H1 (cell line): ENCODE measurements around the gene SYTL2. TPM values are rescaled to one million over a fixed set of nuclear protein-coding genes. Genes with fewer than 3 reads are reported as not detected.

Experiments
- CTCF ChIA-PET: fragments of 300-600 bp; sonication (Branson Sonifier 250); formaldehyde crosslinking; loops from one replicate; lab custom pipeline; 2021; ENCODE audit not compliant: partially characterized antibody; lab: Charles Lee
- POLR2A ChIA-PET: fragments of 300-600 bp; sonication (Branson Sonifier 250); formaldehyde crosslinking; loops from one replicate; lab custom pipeline; 2021; ENCODE audit warnings: inconsistent platforms; ENCODE audit not compliant: partially characterized antibody; lab: Charles Lee
- DNase-seq, 2 experiments: peaks; one replicate each; pipeline versions ENCODE4 v3.0.0 to v3.0.0-alpha.2; 2010 to 2022; ENCODE audit warnings: low spot score in 2 of 2, low read depth in 1 of 2, mixed read lengths in 1 of 2
- FAIRE-seq: peaks from 2 replicates; lab custom pipeline; 2011; peaks lifted over from hg19 to GRCh38; lab: Jason Lieb, UNC
- H2AFZ ChIP-seq: 2 replicates; pipeline ENCODE4 v1.8.1; 2012; ENCODE audit warnings: low read length, inconsistent platforms
- H2AK5ac ChIP-seq: 2 replicates; pipeline ENCODE4 v1.6.1; 2013; ENCODE audit warnings: low read depth, low read length
- H2BK120ac ChIP-seq: replicated peaks from 2 replicates; pipeline ENCODE3; 2013; ENCODE audit warnings: low read depth, low read length, inconsistent platforms
- H2BK12ac ChIP-seq: 2 replicates; pipeline ENCODE4 v1.6.1; 2013; ENCODE audit warnings: low read depth, low read length
- H2BK15ac ChIP-seq: 2 replicates; pipeline ENCODE4 v1.6.1; 2013; ENCODE audit warnings: low read length
- H2BK20ac ChIP-seq: 2 replicates; pipeline ENCODE4 v1.6.1; 2013; ENCODE audit warnings: low read length
- H2BK5ac ChIP-seq: 2 replicates; pipeline ENCODE4 v1.6.1; 2013; ENCODE audit warnings: low read depth, low read length
- H3K14ac ChIP-seq: 2 replicates; pipeline ENCODE4 v1.6.1; 2013; ENCODE audit warnings: inconsistent platforms; ENCODE audit not compliant: insufficient read length
- H3K18ac ChIP-seq: 2 replicates; pipeline ENCODE4 v1.6.1; 2013; ENCODE audit warnings: low read length; ENCODE audit errors: extremely low read depth
- H3K23ac ChIP-seq: 2 replicates; pipeline ENCODE4 v1.6.1; 2013; ENCODE audit warnings: inconsistent platforms; ENCODE audit not compliant: insufficient read length
- H3K23me2 ChIP-seq: 2 replicates; pipeline ENCODE4 v1.6.1; 2013; ENCODE audit warnings: low read depth, low read length
- H3K27ac ChIP-seq: 2 replicates; pipeline ENCODE4 v1.6.1; 2011; ENCODE audit warnings: low read depth, low read length, inconsistent platforms
- H3K27me3 ChIP-seq, 4 experiments: replicated peaks in 1 of 4; 1 replicate in 1 of 4; 2 replicates in 3 of 4; pipeline versions ENCODE4 v1.6.1 to v1.8.1; 2011 to 2013; ENCODE audit warnings: low read length in 3 of 4, mild to moderate bottlenecking in 3 of 4, inconsistent platforms in 2 of 4, mixed read lengths in 2 of 4, moderate library complexity in 1 of 4; ENCODE audit not compliant: control insufficient read depth in 3 of 4, insufficient read depth in 3 of 4; ENCODE audit errors: extremely low read depth in 1 of 4
- H3K36me3 ChIP-seq, 4 experiments: 2 replicates each; pipeline versions ENCODE4 v1.6.1 to v1.8.1; 2011 to 2013; ENCODE audit warnings: mild to moderate bottlenecking in 4 of 4, low read length in 3 of 4, moderate library complexity in 2 of 4, control low read depth in 1 of 4, inconsistent platforms in 1 of 4; ENCODE audit not compliant: insufficient read depth in 4 of 4, control insufficient read depth in 2 of 4
- H3K4ac ChIP-seq: replicated peaks from 2 replicates; pipeline ENCODE3; 2013; ENCODE audit warnings: low read length, low read depth, mixed read lengths, inconsistent platforms; ENCODE audit not compliant: insufficient read length
- H3K4me1 ChIP-seq, 4 experiments: replicated peaks in 1 of 4; 1 replicate in 1 of 4; 2 replicates in 3 of 4; pipeline versions ENCODE4 v1.6.1 to v1.8.1; 2011 to 2013; ENCODE audit warnings: low read length in 3 of 4, inconsistent platforms in 2 of 4, mixed read lengths in 1 of 4; ENCODE audit not compliant: insufficient read depth in 4 of 4, control insufficient read depth in 3 of 4
- H3K4me2 ChIP-seq, 2 experiments: 2 replicates each; pipeline versions ENCODE4 v1.6.1 to v1.8.1; 2011 to 2013; ENCODE audit warnings: low read depth in 2 of 2, low read length in 2 of 2, control low read depth in 1 of 2, inconsistent platforms in 1 of 2, mild to moderate bottlenecking in 1 of 2; ENCODE audit not compliant: insufficient read depth in 1 of 2
- H3K4me3 ChIP-seq, 4 experiments: fragments of 200-600, 300-600 bp in 1 of 4; sonication (generic), shearing (Covaris generic), sonication (Bioruptor Twin) in 1 of 4; 2 replicates each; pipeline versions ENCODE4 v1.5.1 to v1.8.1; 2011 to 2016; ENCODE audit warnings: low read length in 4 of 4, low read depth in 3 of 4, control low read depth in 2 of 4, inconsistent platforms in 2 of 4, mild to moderate bottlenecking in 2 of 4, mixed read lengths in 1 of 4, moderate library complexity in 1 of 4; ENCODE audit not compliant: insufficient read depth in 2 of 4; ENCODE audit errors: extremely low read depth in 1 of 4
- H3K56ac ChIP-seq: replicated peaks from 2 replicates; pipeline ENCODE3; 2013; ENCODE audit warnings: low read depth, mild to moderate bottlenecking, mixed read lengths, low read length, inconsistent platforms; ENCODE audit not compliant: insufficient read length
- H3K79me1 ChIP-seq: 2 replicates; pipeline ENCODE4 v1.6.1; 2013; ENCODE audit warnings: low read depth, low read length, control low read depth
- H3K79me2 ChIP-seq, 2 experiments: 2 replicates each; pipeline versions ENCODE4 v1.6.1 to v1.8.1; 2012 to 2013; ENCODE audit warnings: low read length in 2 of 2, mild to moderate bottlenecking in 2 of 2, inconsistent platforms in 1 of 2; ENCODE audit not compliant: insufficient read depth in 2 of 2, control insufficient read depth in 1 of 2
- H3K9ac ChIP-seq, 4 experiments: replicated peaks in 1 of 4; 1 replicate in 1 of 4; 2 replicates in 3 of 4; pipeline versions ENCODE4 v1.6.1 to v1.8.1; 2011 to 2013; ENCODE audit warnings: low read depth in 3 of 4, low read length in 3 of 4, control low read depth in 2 of 4, mild to moderate bottlenecking in 2 of 4, moderate library complexity in 2 of 4, inconsistent platforms in 1 of 4; ENCODE audit errors: extremely low read depth in 1 of 4
- H3K9me3 ChIP-seq, 2 experiments: 2 replicates each; pipeline versions ENCODE4 v1.6.1 to v1.8.1; 2012 to 2013; ENCODE audit warnings: mild to moderate bottlenecking in 2 of 2, moderate library complexity in 2 of 2, control low read depth in 1 of 2, inconsistent platforms in 1 of 2, low read depth in 1 of 2, low read length in 1 of 2, mixed read lengths in 1 of 2; ENCODE audit not compliant: insufficient read depth in 2 of 2
- H4K20me1 ChIP-seq, 2 experiments: replicated peaks in 1 of 2; 2 replicates each; pipeline versions ENCODE3 to v1.8.1; 2011 to 2013; ENCODE audit warnings: inconsistent platforms in 2 of 2, low read length in 2 of 2, mild to moderate bottlenecking in 1 of 2; ENCODE audit not compliant: insufficient read depth in 2 of 2, control insufficient read depth in 1 of 2
- H4K5ac ChIP-seq: 2 replicates; pipeline ENCODE4 v1.6.1; 2013; ENCODE audit warnings: low read length, low read depth, mixed read lengths, inconsistent platforms; ENCODE audit not compliant: insufficient read length
- H4K8ac ChIP-seq: 2 replicates; pipeline ENCODE4 v1.8.0; 2013; ENCODE audit warnings: mild to moderate bottlenecking, moderate library complexity, low read length, inconsistent platforms; ENCODE audit not compliant: insufficient read depth; ENCODE audit errors: extremely low read depth
- H4K91ac ChIP-seq: replicated peaks from 2 replicates; pipeline ENCODE3; 2013; ENCODE audit warnings: low read length, mixed read lengths, inconsistent platforms; ENCODE audit not compliant: insufficient read length
- EP300 ChIP-seq, 2 experiments: IDR thresholded peaks; 1 replicate in 1 of 2; 2 replicates in 1 of 2; pipeline ENCODE4 v1.6.1; 2011 to 2012; ENCODE audit warnings: low read depth in 2 of 2, low read length in 2 of 2, mild to moderate bottlenecking in 2 of 2, borderline replicate concordance in 1 of 2, inconsistent platforms in 1 of 2, moderate library complexity in 1 of 2
- WGBS, 2 experiments: shearing (Covaris generic) in 1 of 2; methylation state at CpG; one replicate each; pipeline versions ENCODE4 v1.1.6 to v1.1.7; 2013 to 2015; ENCODE audit warnings: low lambda C conversion rate in 2 of 2, mixed read lengths in 2 of 2, inconsistent platforms in 1 of 2, low coverage in 1 of 2, missing lambda C conversion rate in 1 of 2; ENCODE audit not compliant: insufficient replicate concordance in 2 of 2, insufficient coverage in 1 of 2, insufficient read length in 1 of 2; ENCODE audit errors: extremely low coverage in 1 of 2, missing lambda C conversion rate in 1 of 2; 5-methylcytosine and 5-hydroxymethylcytosine counted together
- polyA plus RNA-seq, 7 experiments: library from polyadenylated mRNA; depleted of rRNA in 3 of 7; stranded (reverse) in 5 of 7; unstranded in 2 of 7; fragments of >200 nt in 5 of 7; fragments of 200-250 nt in 2 of 7; gene quantifications; 1 replicate in 5 of 7; 2 replicates in 1 of 7; 4 replicates in 1 of 7; pipeline versions ENCODE4 v1.2.1 to v1.2.3, GENCODE V29; 2011 to 2013; ENCODE audit warnings: missing spikeins in 2 of 7, mixed read lengths in 2 of 7
- total RNA-seq: library from RNA; stranded (reverse); fragmentation: NEBNext Ultra II Directional; extraction: Animal tissue kit (Norgen Biotek cat#: 25700); gene quantifications from 2 replicates; pipeline ENCODE4 v1.2.1, GENCODE V29; 2021

Gene SYTL2
- total and polyA plus RNA-seq, 2 of the 8 experiments (the other 6 are each of a cell fraction or from before 2014, with no cell fraction given) = 1.3 to 9.1 TPM

GRCh38 chr11:85752890-85753581 lies 57.9 kb downstream of the SYTL2 start:
- Histone ChIP-seq H4K8ac (no peak overlapping the region), H2BK120ac (no peak overlapping the region), H3K27ac (no peak overlapping the region), H3K79me1 (no peaks in the 10 kb centered on the region; the same call in 1 of the 2 replicates), H2BK5ac (no peak overlapping the region), H3K9me3 (no peaks in the 10 kb centered on the region), H4K20me1 (no peaks in the 10 kb centered on the region), H3K36me3 (no peaks in the 10 kb centered on the region), H2BK20ac (no peak overlapping the region), H3K4me2 (no peak overlapping the region), H2AK5ac (no peak overlapping the region), H4K91ac (peak overlapping the region; percentile 13), H4K5ac (no peak overlapping the region), H3K4me3 (no peak overlapping the region), H3K18ac (no peak overlapping the region), H3K4ac (no peak overlapping the region), H3K14ac (no peak overlapping the region), H3K27me3 (no peaks in the 10 kb centered on the region; a peak in 1 of 7 replicates), H3K56ac (no peak overlapping the region), H2AFZ (no peak overlapping the region), H3K79me2 (no peaks in the 10 kb centered on the region), H2BK15ac (no peak overlapping the region), H3K4me1 (peaks cover 4 to 13% (median 8%) of the 10 kb centered on the region in 4 experiments; a peak in 6 of 7 replicates), H3K23me2 (no peaks in the 10 kb centered on the region), H3K9ac (no peak overlapping the region), H2BK12ac (no peak overlapping the region), H3K23ac (no peak overlapping the region)
- FAIRE-seq (no peak), DNase-seq (no peak)
- 95% methylated on average over 7 of the region's 7 CpGs; no CpG with 5 or more reads in 1 of the 2 experiments for WGBS, 2 experiments
- ChIA-PET POLR2A (no interaction called here), CTCF (interaction anchor here (0.7 kb wide), 2 partner anchors 28 to 56 kb away, joined by 4 read pairs; no protein-coding TSS in a partner anchor)
- TF ChIP-seq EP300 (IDR thresholded peaks at IDR 0.05; ENCODE audit: borderline replicate concordance in 1 of 2, low read depth in 2 of 2, low read length in 2 of 2) = no peak
